HG02885 (cell line): ENCODE data around the gene ATG4D.
A peak's percentile ranks its signal among the peaks of the same experiment; 100 is the strongest.
"Not testable (repeated sequence)": the region's sequence is repeated elsewhere in the genome, so short reads cannot be mapped to it uniquely, and the experiment has no call there.

Experiments used
- ATAC-seq: cut with Tn5 transposase; IDR thresholded peaks from one replicate; pipeline ENCODE4 v1.9.1; 2021; ENCODE audit warnings: mild to moderate bottlenecking; ENCODE audit not compliant: unreplicated experiment, poor library complexity

ATG4D gene

DNA sequence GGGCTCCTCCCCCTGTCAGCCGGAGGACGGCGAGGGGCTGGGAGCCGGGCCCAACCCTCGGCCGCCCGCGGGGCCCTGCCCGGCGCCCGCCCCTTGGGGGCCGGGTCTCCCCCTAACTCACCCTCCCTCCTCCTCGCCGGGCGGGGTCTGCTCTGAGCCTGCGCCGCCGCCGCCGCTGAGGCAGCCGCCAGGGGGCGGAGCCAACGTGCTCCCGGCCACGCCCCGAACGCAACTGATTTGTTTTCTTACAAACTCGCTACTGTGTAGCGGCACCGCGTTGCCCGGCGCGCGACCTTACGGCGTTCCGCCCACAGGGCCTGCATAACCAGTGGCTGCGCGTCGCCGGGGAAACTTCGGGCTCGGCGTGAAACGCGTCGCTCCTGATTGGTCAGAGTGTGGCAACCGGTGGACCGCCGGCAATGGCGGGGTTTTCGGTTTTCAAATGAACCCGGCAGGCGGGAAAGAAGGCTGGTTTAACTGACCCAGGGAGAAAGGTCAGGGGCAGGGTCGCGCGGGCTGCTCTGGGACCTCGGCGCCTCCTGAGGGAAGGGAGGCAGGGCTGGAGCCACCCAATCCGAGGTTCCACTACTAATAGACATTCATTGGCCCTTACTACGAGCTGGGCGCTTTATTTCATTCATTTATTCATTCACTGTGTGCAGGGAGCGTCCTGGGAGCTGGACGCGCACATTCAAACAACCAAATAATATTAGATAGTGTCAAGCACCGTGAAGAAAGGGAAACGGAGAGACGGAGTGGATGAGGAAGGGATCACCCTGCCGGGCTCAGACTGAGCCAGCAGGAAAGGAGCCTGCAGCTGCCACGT, 25.3 kb downstream of the ATG4D start, which contains the start of gene CDKN2D:
Gene CDKN2D (minus strand): TSS at position 154 of the 826 bp plus-strand sequence. CDS start 326 bp downstream, outside the sequence.
- ATAC-seq, result peak; percentile 66

DNA sequence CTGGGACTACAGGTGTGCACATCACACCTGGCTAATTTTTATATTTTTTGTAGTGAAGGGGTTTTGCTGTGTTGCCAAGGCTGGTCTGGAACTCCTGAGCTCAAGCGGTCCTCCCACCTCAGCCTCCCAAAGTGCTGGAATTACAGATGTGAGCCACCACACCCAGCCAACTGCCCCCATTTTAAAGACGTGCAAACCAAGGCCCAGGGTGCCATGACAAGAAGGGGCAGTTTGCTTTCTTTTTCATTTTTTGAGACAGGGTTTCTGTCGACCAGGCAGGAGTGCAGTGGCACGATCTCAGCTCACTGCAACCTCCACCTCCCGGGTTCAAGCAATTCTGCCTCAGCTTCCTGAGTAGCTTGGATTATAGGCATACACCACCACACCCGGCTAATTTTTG, 30.1 kb downstream of the ATG4D start:
- not testable (repeated sequence) for ATAC-seq

DNA sequence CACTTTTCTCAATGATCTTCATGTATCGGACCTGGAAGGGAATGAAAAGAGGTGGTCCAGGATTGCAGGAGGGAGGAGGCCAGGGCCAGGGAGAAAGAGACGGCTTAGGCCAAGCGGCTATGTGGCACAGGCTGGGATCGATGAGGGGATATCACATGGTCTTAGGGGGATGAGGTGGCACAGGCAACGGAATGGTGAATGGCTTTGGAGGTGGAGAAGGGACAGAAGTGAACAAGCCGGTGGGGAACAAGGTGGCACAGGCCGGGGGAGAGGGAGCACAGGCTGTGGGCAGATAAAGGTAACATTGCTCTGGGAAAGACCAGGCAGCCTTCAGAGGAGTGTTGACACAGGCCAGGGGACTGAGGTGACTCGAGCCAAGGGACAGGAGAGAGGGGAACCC, 30.8 kb downstream of the ATG4D start:
- no peak for ATAC-seq

DNA sequence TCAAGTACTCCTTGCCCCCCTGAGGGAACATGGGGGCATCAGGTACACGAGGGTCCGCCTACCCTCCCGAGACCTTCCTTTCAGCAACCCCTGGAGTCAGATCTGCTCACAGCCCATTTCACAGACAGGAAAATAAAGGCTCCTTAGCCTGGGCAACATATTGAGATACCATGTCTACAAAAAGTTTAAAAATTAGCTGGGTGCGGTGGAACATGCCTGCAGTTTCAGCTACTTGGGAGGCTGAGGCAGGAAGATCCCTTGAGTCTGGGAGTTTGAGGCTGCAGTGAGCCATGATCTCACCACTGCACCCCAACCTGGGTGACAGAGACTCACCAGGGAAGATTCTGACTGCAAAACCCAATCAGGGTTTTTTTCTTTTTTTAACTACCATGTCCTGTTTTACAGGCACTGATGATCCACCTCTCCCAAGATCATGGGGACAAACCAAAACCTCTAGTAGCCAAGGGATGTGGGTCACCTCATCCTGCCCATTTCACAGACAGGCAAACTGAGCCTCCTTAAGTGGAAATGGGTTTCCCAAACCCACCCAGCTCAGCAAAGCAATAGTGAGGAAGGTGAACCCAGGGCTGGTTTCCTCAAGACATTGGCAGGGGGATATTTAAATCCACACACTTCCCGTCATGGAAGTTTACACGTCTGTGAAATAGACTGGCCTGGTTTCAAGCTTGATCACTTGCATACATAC, 31.5 kb downstream of the ATG4D start:
- ATAC-seq, result no peak

DNA sequence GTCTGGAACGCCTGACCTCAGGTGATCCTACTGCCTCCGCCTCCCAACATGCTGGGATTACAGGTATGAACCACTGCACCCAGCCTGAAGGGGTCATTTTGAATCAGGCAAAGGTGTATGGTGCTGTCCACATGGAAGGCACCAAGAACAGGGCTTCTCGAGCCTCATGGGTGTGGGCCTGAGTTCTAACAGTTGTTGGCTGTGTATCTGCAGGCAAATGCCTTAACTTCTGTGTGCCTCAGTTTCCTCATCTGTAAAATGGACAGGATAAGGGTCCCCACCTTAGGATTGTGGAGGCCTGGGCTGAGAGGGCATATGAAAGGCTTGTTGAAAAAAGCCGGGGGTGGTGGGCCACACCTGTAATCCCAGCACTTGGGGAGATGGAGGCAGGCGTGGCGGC, 34.2 kb downstream of the ATG4D start:
- ATAC-seq, result no peak

DNA sequence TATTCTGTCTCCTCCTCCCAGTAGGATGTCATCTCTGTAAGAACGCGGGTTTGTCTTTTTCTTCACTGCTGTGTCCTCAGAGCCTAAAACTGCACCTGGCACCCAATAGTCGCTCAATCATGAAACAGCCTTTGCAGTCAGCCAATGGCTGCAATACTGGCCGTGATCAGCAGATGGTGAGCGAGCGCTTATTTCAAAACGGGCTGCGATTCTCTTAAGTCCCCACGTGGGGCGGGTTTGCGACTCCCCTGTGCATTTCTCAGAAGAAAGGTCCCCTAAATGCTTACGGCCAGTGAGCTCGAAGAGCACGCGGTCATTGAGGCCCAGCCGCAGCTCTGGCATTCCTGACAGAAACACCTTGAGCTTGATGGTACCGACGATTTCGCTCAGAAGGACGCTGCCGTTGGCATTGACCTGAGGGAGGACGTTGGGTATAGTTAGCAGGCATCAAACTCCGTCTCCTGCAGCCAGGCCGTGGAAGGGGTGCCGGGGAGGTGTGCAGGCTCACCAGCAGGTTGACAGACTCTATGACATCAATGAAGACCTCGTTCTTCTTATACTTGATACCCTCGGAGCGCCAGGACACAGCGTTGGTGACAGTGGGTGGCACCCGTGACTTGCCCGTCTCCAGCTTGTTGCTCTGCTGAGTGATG, 37.4 kb downstream of the ATG4D start:
- ATAC-seq, result no peak

DNA sequence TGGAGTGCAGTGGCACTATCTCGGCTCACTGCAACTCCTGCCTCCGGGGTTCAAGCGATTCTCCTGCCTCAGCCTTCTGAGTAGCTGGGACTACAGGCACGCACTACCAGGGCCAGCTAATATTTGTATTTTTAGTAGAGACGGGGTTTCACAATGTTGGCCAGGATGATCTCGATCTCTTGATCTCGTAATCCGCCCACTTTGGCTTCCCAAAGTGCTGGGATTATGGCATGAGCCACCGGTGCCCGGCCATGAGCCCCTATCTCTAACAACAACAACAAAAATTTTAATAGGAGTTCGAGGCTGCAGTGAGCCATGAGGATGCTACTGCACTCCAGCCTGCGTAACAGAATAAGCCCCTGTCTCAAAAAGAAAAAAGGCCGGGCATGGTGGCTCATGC, 38.4 kb downstream of the ATG4D start:
- no peak for ATAC-seq

DNA sequence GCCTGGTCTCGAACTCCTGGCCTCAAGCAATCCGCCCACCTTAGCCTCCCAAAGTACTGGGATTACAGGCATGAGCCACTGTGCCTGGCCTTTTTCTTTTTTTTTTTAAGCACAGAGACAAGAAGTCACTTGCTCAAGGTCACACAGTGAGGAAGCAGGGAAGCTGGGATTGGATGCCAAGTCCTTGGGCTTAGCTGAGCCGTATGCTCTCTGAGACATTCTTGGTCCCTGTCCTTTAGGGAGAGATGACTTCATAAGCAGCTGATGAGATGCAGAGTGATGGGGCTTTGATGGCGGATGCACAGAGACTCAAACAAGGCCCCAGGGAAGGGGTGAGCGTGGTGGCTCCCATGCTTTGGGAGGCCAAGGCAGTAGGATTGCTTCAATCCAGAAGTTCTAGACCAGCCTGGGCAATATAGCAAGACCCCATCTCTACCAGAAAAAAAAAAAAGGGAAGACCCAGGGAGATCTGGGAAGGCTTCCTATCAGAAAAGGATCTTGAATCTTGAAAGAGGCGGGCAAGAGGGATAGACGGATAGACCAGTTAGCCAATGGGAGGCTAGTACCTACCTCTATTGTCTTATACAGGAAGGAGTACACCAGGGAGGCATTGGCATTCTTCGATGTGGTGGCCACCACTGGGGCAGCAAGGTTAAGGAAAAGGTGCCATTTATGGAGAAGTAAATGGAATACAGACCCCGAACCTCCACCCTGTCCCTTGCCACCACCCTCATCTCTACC, 39.5 kb downstream of the ATG4D start:
- ATAC-seq, result no peak

DNA sequence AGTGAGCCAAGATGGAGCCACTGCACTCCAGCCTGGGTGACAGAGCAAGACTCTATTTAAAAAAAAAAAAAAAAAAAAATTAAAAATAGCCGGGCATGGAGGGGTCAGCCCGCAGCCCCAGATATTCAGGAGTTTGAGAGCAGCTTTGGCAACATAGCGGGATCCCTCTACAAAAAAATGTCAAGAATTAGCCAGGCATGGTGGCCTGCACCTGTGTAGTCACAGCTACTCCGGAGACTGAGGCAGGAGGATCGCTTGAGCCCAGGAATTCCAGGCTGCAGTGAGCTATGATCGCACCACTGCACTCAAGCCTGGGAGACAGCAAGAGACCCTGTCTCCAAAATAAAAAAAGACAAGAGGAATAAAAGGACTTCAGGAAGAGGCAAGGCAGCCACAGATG, 42.7 kb downstream of the ATG4D start:
- no peak for ATAC-seq

DNA sequence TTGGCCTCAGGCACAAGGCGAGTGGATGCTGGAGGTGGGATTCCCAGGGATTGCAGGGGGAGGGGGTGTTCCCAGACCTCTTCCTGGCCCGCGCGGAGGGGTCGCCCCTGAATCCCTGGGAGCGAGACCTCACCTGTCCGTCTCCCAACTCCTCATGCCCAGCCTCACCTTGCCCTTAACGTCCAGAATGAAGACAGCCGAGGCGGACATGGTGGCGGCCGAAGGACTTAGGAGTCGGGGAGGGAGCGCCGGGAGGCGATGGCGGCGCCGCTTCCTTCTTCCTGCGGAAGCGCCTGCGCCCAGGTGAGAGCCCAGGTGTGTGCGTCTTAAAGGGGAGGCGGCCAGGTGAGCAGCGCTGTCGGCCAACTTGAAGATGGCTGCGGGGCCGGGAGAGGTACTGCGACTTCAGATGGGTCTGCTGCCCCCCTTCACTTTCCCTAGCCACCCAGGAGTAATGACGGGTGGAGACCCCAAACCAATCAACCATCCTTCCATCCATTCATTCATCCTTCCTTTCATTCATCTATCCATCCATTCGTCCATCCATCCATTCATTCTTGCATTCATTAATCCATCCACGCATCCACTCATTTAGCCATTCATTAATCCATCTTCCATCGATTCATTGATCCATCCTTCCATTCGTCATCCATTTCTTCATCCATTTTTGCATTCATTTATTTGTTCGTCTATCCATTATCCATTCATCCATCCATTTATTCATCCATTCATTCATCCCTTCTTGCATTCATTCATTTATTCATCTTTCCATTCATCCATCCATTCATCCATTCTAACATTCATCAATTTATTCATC, 43.5 kb downstream of the ATG4D start, which contains the start of gene AP1M2:
Gene AP1M2 (minus strand): TSS at position 291 of the 817 bp plus-strand sequence. CDS start 81 bp downstream, at position 210.
- no peak for ATAC-seq

DNA sequence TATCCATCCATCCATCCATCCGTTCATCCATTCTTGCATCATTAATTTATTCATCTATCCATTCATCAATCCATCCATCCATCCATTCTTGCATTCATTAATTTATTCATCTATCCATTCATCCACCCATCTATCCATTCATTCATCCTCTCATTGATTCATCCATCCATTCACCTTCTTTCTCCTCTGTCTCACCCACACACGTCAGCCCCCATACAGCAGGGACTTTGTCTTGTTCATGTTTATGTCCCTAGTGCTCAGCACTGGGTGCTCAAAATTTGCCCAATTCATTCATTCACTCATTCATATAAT, 44.1 kb downstream of the ATG4D start:
- no peak for ATAC-seq

DNA sequence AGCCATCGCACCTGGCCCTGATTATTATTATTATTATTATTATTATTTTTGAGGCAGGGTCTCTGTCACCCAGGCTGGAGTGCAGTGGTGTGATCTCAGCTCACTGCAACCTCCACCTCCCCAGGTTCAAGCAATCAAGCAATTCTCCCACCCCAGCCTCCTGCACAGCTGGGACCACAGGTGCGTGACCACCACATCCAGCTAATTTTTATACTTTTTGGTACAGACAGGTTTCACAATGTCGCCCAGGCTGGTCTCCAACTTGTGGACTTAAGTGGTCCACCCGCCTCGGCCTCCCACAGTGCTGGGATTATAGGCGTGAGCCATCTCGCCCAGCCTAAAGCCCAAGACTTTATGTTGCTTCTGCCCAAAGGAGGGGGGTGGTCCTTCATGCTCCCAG, 49.4 kb downstream of the ATG4D start:
- ATAC-seq, result no peak

DNA sequence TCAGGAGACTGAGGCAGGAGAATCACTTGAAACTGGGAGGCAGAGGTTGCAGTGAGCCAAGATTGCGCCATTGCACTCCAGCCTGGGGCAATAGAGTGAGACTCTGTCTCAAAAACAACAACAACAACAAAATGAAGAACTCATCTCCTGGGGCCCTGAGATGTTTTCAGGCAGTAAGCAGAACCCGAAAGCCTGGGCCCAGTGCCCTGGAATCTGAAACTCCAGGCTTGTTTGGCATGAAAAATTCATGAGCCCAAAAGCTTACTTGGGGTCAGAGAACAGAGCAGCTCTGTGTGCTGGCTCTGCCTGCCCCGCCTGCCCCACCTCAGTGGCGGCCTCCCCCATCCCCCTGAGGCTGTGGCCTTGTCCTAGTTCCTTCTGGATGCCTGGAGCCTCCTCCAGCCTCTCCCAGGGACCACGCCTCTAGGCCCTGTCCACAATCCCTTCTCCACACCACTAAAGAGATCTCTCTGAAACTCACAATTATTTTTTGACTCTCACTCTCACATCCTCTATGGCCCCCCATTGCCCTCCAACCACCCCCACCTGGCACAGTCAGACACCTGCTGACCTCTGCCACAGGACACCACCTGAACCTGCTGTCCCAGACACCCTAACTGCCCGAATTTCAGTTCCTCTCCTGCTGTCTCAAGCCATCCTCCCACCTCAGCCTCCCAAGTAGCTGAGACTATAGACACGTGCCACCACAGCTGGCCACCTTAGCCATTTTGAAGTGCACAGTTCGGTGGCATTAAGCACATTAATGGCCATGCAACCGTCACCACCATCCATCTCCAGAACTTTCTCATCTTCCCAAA, 50.3 kb downstream of the ATG4D start:
- no peak for ATAC-seq

DNA sequence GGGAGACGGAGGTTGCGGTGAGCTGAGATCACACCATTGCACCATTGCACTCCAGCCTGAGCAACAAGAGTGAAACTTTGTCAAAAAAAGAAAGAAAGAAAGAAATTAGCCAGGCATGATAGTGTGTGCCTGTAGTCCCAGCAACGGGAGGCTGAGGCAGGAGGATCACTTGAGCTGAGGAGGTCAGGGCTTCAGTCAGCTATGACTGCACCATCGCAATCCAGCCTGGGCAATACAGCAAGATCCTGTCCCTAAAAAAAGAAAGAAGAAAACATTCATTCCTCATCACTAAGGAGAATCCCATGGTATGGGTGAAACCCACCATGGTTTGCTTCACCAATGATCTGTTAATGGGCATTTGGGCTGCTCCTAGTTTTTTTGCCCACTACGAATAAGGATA, 56.4 kb downstream of the ATG4D start:
- no peak for ATAC-seq

DNA sequence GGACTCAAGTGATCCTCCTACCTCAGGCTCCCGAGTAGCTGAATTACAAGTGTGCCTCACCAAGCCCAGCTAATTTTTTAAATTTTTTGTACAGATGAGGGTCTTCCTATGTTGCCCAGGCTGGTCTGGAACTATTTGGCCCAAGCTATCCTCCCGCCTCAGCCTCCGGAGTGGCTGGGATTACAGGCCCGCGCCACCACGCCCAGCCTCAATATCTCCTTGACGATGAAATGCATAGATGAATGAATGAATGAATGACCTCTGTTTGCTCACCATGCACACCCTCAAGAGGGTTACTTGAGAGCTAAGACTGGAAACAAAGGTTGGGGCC, 58.3 kb downstream of the ATG4D start:
- ATAC-seq, result no peak

DNA sequence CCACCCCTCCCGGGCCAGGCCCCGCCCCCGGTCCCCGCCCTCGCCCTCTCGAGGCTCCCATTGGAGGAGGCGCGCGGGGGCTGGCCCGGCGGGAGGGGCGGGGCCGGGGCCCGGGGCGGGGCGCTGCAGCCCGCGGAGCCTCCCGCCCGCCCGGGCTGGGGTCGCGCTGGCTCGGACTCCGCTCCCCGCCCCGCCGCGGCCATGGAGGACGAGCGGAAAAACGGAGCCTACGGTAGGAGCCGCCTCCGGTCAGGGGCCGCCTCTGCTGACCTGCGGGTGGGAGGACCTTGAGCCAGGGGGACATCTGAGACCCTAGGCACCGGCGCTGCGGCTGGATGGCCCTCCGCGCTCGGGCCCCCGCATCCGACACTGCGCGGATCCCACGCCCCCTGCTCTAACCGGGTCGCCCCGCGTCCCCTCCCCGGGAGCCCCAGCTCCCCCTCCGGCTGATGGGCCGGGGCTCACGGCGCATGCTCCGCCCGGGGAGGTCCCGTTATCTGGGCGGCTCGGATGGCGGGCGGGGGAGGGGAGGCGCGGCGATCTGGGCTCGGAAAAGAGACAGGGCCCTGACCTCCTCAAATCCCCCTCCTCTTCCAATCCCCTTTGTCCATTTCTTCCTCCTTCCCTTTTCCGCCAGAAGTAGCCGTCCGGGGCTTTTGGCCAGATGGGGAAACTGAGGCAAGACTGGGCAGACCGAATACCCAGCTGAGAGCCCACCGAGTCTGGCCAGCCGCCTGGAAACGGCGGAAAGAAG, 58.8 kb downstream of the ATG4D start:
- ATAC-seq, result peak; percentile 70
